C4-2B (cell line): ENCODE results near the gene SLC39A11.

Experiments
- CTCF ChIP-seq: fragments of 450-650 bp; conservative IDR thresholded peaks from 2 replicates; pipeline ENCODE4 v1.5.1; 2017; ENCODE audit warnings: mild to moderate bottlenecking
- ZFX ChIP-seq: fragments of 450-650 bp; IDR thresholded peaks from 2 replicates; pipeline ENCODE4 v1.6.1; 2017

GRCh38 chr17:73068322-73069153 lies 23.9 kb downstream of the SLC39A11 start:
- no peak for TF ChIP-seq CTCF
- TF ChIP-seq ZFX: no peak
